Loucy (cell line): ENCODE results near the gene TXNRD1.

Experiments
- H2AFZ ChIP-seq: fragments of 200-600 bp; sonication (generic); 2 replicates; pipeline ENCODE4 v1.6.0; 2016; ENCODE audit warnings: antibody characterized with exemption, mild to moderate bottlenecking, low read length, moderate library complexity
- H3F3A ChIP-seq: fragments of 200-600 bp; 2 replicates; pipeline ENCODE4 v1.6.0; 2016; ENCODE audit warnings: antibody characterized with exemption, low read depth, mild to moderate bottlenecking
- H3K27me3 ChIP-seq: fragments of 200-600 bp; sonication (generic); 2 replicates; pipeline ENCODE4 v1.6.1; 2014; ENCODE audit warnings: low read length, mild to moderate bottlenecking; ENCODE audit not compliant: insufficient read depth, poor library complexity, severe bottlenecking
- H3K36me3 ChIP-seq: fragments of 200-600 bp; sonication (generic); 2 replicates; pipeline ENCODE4 v1.6.1; 2016; ENCODE audit warnings: low read length; ENCODE audit not compliant: insufficient read depth
- H3K4me1 ChIP-seq: fragments of 200-600 bp; sonication (generic); 2 replicates; pipeline ENCODE4 v1.5.1; 2014; ENCODE audit warnings: low read length, mild to moderate bottlenecking; ENCODE audit not compliant: insufficient read depth, poor library complexity, severe bottlenecking
- H3K4me2 ChIP-seq: fragments of 200-600 bp; sonication (generic); 2 replicates; pipeline ENCODE4 v1.6.0; 2014; ENCODE audit warnings: antibody characterized with exemption, low read length, low read depth, mild to moderate bottlenecking; ENCODE audit not compliant: poor library complexity, severe bottlenecking
- H3K4me3 ChIP-seq: fragments of 200-600 bp; sonication (generic); 2 replicates; pipeline ENCODE4 v1.5.1; 2014; ENCODE audit warnings: low read length, mild to moderate bottlenecking, mixed read lengths; ENCODE audit not compliant: poor library complexity, severe bottlenecking
- H3K79me2 ChIP-seq: fragments of 200-600 bp; sonication (generic); 2 replicates; pipeline ENCODE4 v1.6.1; 2014; ENCODE audit warnings: low read length; ENCODE audit not compliant: insufficient read depth
- H3K9ac ChIP-seq: fragments of 200-600 bp; sonication (generic); 2 replicates; pipeline ENCODE4 v1.6.0; 2014; ENCODE audit warnings: mild to moderate bottlenecking, low read depth, low read length, moderate library complexity; ENCODE audit not compliant: poor library complexity, severe bottlenecking
- H3K9me2 ChIP-seq: fragments of 200-600 bp; sonication (generic); replicated peaks from 2 replicates; pipeline ENCODE4 v1.6.1; 2016; ENCODE audit warnings: low read depth, low read length, mixed read lengths
- H3K9me3 ChIP-seq: fragments of 200-600 bp; sonication (generic); 2 replicates; pipeline ENCODE4 v1.6.1; 2014; ENCODE audit warnings: mild to moderate bottlenecking, antibody characterized with exemption, low read length, low read depth; ENCODE audit not compliant: insufficient read depth
- H4K20me1 ChIP-seq: fragments of 200-600 bp; sonication (generic); 2 replicates; pipeline ENCODE4 v1.6.0; 2014; ENCODE audit warnings: antibody characterized with exemption, low read length, mild to moderate bottlenecking; ENCODE audit not compliant: insufficient read depth, poor library complexity, severe bottlenecking
- CTCF ChIP-seq: fragments of 200-600 bp; sonication (generic); conservative IDR thresholded peaks from 2 replicates; pipeline ENCODE4 v1.5.1; 2014; ENCODE audit warnings: mild to moderate bottlenecking, antibody characterized with exemption, low read length
- EZH2phosphoT487 ChIP-seq: fragments of 200-600 bp; IDR thresholded peaks from 2 replicates; pipeline ENCODE4 v1.6.1; 2018; ENCODE audit warnings: antibody characterized with exemption, mild to moderate bottlenecking, moderate library complexity, borderline replicate concordance

TXNRD1 gene

GRCh38 chr12:104220931-104221330, 5.4 kb downstream of the TXNRD1 start:
- no peaks in the 10 kb centered on the region for H3K9me2 ChIP-seq

GRCh38 chr12:104222976-104223375, 7.4 kb downstream of the TXNRD1 start:
- Histone ChIP-seq H3F3A (no peaks in the 10 kb centered on the region), H3K27me3 (no peaks in the 10 kb centered on the region), H3K9ac (no peak overlapping the region), H3K9me2 (no peaks in the 10 kb centered on the region), H4K20me1 (no peaks in the 10 kb centered on the region), H3K36me3 (no peaks in the 10 kb centered on the region), H3K4me1 (peaks cover 16% of the 10 kb centered on the region), H3K4me3 (no peak overlapping the region), H3K9me3 (no peaks in the 10 kb centered on the region), H2AFZ (no peak overlapping the region), H3K4me2 (no peak overlapping the region), H3K79me2 (no peaks in the 10 kb centered on the region)
- no peak for TF ChIP-seq CTCF
- no peak for TF ChIP-seq EZH2phosphoT487

More at GRCh38 chr12:104220931-104221330, 5.4 kb downstream of the TXNRD1 start:
- Histone ChIP-seq H4K20me1 (no peaks in the 10 kb centered on the region), H3K36me3 (no peaks in the 10 kb centered on the region), H3K9me3 (no peaks in the 10 kb centered on the region), H3K27me3 (no peaks in the 10 kb centered on the region), H3F3A (no peaks in the 10 kb centered on the region), H3K79me2 (no peaks in the 10 kb centered on the region), H3K9ac (no peak overlapping the region), H2AFZ (no peak overlapping the region), H3K4me2 (no peak overlapping the region), H3K4me3 (no peak overlapping the region), H3K4me1 (peaks cover 16% of the 10 kb centered on the region)
- TF ChIP-seq EZH2phosphoT487: no peak
- TF ChIP-seq CTCF: no peak

- H3K4me3 ChIP-seq: no peak overlapping the region
- H3K9ac ChIP-seq: no peak overlapping the region
- no peaks in the 10 kb centered on the region for H3K27me3 ChIP-seq
- no peak overlapping the region for H2AFZ ChIP-seq
- H3K4me2 ChIP-seq: no peak overlapping the region
- no peaks in the 10 kb centered on the region for H3K36me3 ChIP-seq
- no peaks in the 10 kb centered on the region for H3K9me2 ChIP-seq
- peaks cover 16% of the 10 kb centered on the region for H3K4me1 ChIP-seq
- H3K79me2 ChIP-seq: no peaks in the 10 kb centered on the region
- H4K20me1 ChIP-seq: no peaks in the 10 kb centered on the region
- no peak for TF ChIP-seq EZH2phosphoT487
- TF ChIP-seq CTCF: no peak
- no peaks in the 10 kb centered on the region for H3K9me3 ChIP-seq
- no peaks in the 10 kb centered on the region for H3F3A ChIP-seq
Measured at GRCh38 chr12:104223712-104224111, 8.1 kb downstream of the TXNRD1 start.
